Nephron (organoid): ENCODE measurements around the gene LAD1.

Experiments used
- H3K27ac Mint-ChIP-seq, 3 experiments: 2 replicates each; pipeline ENCODE4 v1.8.0; 2020; ENCODE audit warnings: mixed read lengths in 3 of 3, mild to moderate bottlenecking in 2 of 3, moderate library complexity in 1 of 3
- H3K27me3 Mint-ChIP-seq: 2 replicates; pipeline ENCODE4 v1.8.0; 2021; ENCODE audit warnings: low read depth, mild to moderate bottlenecking, moderate library complexity, mixed read lengths
- H3K36me3 Mint-ChIP-seq: 2 replicates; pipeline ENCODE4 v1.8.0; 2020; ENCODE audit warnings: low read depth, mixed read lengths
- H3K4me1 Mint-ChIP-seq: 2 replicates; pipeline ENCODE4 v1.8.0; 2020; ENCODE audit warnings: mixed read lengths
- H3K4me3 Mint-ChIP-seq, 3 experiments: 2 replicates each; pipeline ENCODE4 v1.8.0; 2020; ENCODE audit warnings: mild to moderate bottlenecking in 3 of 3, mixed read lengths in 3 of 3, moderate library complexity in 2 of 3
- H3K9me3 Mint-ChIP-seq: 2 replicates; pipeline ENCODE4 v1.8.0; 2020; ENCODE audit warnings: mixed read lengths
- TF ChIP-seq, protein P1 (sequence below), 3 experiments: fragments of 200-600 bp; sonication (generic); IDR thresholded peaks; one replicate each; pipeline ENCODE4 v1.5.0; 2021; ENCODE audit warnings: antibody characterized with exemption in 3 of 3; ENCODE audit not compliant: unreplicated experiment in 3 of 3

The LAD1 gene

DNA sequence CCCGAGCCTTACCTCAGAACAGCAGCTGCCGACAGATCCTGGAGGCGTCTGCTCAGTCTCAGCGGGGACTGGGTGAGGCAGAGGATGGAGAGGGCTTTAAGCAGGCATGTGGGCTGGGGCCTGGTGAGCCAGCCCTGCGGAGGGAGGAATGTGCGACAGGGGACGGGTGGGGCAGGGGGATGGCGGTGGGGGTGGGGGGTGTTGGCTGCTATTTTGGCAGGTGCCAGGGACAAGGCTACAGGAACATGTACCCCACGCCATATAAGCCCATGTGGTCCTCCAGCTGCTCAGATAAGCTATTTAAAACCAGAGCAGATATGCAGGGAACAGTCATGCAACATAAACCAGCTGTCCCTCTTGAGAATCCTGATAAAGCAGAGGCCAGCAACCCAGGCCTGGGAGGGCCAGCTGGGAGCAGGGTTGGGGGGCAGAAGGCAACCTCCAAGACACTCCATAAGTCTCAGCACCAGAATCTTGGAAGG is 21.5 kb downstream of the LAD1 start, which contains the start of gene TNNT2:
TNNT2 (minus strand) TSS at position 70 of the 482 bp plus-strand sequence. CDS start 4,426 bp downstream, outside the sequence.
- TF ChIP-seq, protein P1, sequence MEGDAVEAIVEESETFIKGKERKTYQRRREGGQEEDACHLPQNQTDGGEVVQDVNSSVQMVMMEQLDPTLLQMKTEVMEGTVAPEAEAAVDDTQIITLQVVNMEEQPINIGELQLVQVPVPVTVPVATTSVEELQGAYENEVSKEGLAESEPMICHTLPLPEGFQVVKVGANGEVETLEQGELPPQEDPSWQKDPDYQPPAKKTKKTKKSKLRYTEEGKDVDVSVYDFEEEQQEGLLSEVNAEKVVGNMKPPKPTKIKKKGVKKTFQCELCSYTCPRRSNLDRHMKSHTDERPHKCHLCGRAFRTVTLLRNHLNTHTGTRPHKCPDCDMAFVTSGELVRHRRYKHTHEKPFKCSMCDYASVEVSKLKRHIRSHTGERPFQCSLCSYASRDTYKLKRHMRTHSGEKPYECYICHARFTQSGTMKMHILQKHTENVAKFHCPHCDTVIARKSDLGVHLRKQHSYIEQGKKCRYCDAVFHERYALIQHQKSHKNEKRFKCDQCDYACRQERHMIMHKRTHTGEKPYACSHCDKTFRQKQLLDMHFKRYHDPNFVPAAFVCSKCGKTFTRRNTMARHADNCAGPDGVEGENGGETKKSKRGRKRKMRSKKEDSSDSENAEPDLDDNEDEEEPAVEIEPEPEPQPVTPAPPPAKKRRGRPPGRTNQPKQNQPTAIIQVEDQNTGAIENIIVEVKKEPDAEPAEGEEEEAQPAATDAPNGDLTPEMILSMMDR (IDR thresholded peaks at IDR 0.05; ENCODE audit: unreplicated experiment in 3 of 3) = no peak
- H3K36me3 Mint-ChIP-seq = no peaks in the 10 kb centered on the region
- peaks cover 15% of the 10 kb centered on the region for H3K27me3 Mint-ChIP-seq
- H3K27ac Mint-ChIP-seq = peak within 1 kb of the TSS; percentile 90 to 99 (median 98)
- peak within 1 kb of the TSS; percentile 79 to 99 (median 95) for H3K4me3 Mint-ChIP-seq
- H3K4me1 Mint-ChIP-seq = peaks cover 78% of the 10 kb centered on the region
- H3K9me3 Mint-ChIP-seq = no peaks in the 10 kb centered on the region

DNA sequence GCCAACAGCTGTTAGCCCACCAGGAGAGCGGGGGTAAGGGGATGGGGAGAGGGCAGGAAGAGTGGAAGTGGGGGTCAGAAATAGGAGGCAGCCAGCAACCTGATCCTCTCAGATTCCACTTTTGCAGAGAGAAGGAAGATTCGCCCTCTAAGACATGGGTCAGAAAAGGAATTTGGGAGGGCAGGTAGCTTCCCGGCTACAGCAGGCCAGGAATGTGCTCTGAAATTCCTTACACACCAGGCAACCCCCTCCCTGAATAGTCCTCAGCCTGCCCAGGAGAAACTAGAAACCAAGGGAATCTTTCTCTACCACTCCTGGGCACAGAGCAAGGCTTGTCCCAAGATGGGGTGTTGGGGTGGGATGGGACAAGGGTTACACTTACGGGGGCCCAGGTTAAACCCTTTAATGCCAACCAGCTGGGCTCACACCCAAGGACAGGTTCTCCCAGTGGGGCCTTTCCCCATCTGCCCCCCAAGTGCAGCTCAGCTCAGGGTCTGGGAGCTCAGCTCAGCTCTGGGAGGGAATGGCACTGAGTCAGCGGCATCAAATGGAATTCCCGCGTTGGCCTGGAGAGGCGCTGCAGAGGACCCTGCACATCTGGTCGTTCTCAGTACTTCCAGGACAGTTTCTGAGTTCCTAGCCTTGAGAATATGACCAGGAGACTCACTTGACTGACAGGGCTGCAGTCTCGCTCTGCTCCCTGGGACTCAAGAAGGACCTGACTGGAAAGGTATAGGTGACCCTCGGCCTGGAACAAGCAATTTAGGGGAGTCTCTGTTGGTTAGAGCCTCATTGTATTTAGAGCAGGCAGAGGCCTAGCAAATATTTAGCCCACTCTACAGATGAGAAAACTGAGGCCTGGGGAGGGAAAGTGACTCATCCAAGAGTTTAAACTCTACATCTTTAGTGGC is 22.4 kb downstream of the LAD1 start:
- Mint-ChIP-seq H3K36me3 (no peaks in the 10 kb centered on the region), H3K4me1 (peaks cover 82% of the 10 kb centered on the region), H3K27ac (peak overlapping the region; percentile 90 to 99 (median 98)), H3K27me3 (peaks cover 15% of the 10 kb centered on the region), H3K4me3 (peak overlapping the region; percentile 79 to 99 (median 95)), H3K9me3 (no peaks in the 10 kb centered on the region)
- TF ChIP-seq, protein P1 (IDR thresholded peaks at IDR 0.05; ENCODE audit: unreplicated experiment in 3 of 3) = peak; percentile 68 to 73 (median 71)

DNA sequence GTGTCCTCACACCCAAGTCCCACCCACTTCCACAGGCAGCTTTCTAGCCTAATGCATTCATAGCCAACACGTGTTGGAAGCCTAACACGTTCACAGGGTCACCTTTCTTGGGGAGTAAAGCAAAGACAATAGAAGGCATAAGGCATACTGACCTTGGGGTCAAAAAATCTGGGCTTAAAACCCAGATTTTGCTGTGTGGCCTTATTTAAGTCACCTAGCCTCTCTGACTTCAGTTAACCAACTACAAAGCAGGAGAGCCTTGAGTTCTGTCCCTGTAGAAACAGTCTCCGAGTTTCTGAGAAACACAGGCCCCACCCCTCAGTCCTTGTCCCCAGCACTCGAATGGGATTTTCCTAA is 23.0 kb downstream of the LAD1 start:
- peak overlapping the region; percentile 53 to 99 (median 95) for H3K4me3 Mint-ChIP-seq
- no peaks in the 10 kb centered on the region for H3K9me3 Mint-ChIP-seq
- peaks cover 82% of the 10 kb centered on the region for H3K4me1 Mint-ChIP-seq
- H3K27me3 Mint-ChIP-seq = peaks cover 15% of the 10 kb centered on the region
- H3K27ac Mint-ChIP-seq = peak overlapping the region; percentile 90 to 99 (median 98)
- TF ChIP-seq, protein P1 (IDR thresholded peaks at IDR 0.05; ENCODE audit: unreplicated experiment in 3 of 3) = no peak
- H3K36me3 Mint-ChIP-seq = no peaks in the 10 kb centered on the region

DNA sequence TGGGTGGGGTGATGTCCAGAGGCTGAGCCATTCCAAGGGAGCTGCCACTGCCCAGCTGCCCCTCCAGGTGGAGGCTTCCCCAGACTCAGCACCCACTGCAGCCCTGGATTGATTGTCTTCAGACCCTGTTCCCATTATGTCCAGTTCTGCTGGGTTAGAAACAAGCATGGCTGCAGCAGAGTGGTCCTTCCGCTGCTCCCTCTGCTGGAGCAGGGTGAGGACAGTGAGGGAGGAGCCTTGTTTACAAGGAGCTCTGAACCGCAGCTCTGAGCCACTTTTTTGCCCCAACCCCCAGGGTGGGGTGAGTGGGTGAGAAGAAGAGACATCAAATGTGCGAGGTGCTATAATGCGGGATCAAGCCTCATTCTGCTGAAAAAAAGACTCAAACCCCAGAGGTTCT is 24.0 kb downstream of the LAD1 start:
- TF ChIP-seq, protein P1 (IDR thresholded peaks at IDR 0.05; ENCODE audit: unreplicated experiment in 3 of 3) = peak; percentile 9 to 37 (median 13)
- Mint-ChIP-seq H3K9me3 (no peaks in the 10 kb centered on the region), H3K27me3 (peaks cover 15% of the 10 kb centered on the region), H3K36me3 (no peaks in the 10 kb centered on the region), H3K4me3 (peak overlapping the region; percentile 57 to 99 (median 81)), H3K27ac (peak overlapping the region in 2 of 3 experiments; percentile 71 to 87), H3K4me1 (peaks cover 84% of the 10 kb centered on the region)

DNA sequence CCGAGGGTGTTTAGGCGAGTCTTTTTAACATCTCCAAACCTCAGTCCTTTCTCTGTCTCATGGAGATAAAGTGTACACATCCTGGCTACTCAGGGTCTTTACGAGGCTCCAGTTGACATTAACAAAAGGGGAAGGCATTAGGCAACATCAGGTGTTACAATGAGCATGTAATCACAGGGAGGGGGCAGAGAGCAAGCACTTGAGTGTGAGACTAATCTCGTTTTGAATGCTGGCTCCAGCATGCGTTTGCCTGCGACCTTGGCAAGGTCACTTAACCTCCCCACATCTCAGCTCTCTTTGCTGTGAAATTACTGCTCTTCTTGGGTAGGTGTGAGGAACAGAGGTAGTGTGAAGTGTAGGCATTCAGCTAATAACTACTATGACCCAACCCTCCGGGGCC is 24.8 kb downstream of the LAD1 start:
- Mint-ChIP-seq H3K36me3 (no peaks in the 10 kb centered on the region), H3K9me3 (no peaks in the 10 kb centered on the region), H3K27me3 (peaks cover 15% of the 10 kb centered on the region), H3K27ac (peak overlapping the region; percentile 22 to 51 (median 34)), H3K4me1 (peaks cover 80% of the 10 kb centered on the region), H3K4me3 (peak overlapping the region in 2 of 3 experiments; percentile 81 to 99)
- TF ChIP-seq, protein P1 (IDR thresholded peaks at IDR 0.05; ENCODE audit: unreplicated experiment in 3 of 3) = no peak
